ENCODE results near the gene KLHL18.

DNA sequence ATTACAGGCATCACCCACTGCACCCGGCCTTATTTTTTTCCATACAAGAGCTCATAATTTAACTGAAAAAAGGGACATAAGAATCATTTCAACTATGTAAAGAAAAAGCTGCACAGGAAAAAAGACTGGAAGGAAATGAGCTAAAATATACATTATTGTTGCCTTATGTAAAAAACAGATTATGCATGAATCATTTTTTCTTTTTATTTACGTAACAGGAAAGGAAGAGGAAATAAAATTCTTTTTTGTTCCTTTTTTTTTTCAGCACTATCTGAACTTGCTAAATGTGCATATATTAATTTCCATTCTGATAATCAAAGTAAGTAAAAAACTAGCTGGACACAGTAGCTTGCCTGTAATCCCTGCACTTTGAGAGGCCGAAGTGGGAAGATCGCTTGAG is 12.2 kb upstream of the KLHL18 start:
- TF ChIP-seq, protein P1, sequence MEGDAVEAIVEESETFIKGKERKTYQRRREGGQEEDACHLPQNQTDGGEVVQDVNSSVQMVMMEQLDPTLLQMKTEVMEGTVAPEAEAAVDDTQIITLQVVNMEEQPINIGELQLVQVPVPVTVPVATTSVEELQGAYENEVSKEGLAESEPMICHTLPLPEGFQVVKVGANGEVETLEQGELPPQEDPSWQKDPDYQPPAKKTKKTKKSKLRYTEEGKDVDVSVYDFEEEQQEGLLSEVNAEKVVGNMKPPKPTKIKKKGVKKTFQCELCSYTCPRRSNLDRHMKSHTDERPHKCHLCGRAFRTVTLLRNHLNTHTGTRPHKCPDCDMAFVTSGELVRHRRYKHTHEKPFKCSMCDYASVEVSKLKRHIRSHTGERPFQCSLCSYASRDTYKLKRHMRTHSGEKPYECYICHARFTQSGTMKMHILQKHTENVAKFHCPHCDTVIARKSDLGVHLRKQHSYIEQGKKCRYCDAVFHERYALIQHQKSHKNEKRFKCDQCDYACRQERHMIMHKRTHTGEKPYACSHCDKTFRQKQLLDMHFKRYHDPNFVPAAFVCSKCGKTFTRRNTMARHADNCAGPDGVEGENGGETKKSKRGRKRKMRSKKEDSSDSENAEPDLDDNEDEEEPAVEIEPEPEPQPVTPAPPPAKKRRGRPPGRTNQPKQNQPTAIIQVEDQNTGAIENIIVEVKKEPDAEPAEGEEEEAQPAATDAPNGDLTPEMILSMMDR (IDR thresholded peaks at IDR 0.05): no peak
- TF ChIP-seq POLR2A (IDR thresholded peaks at IDR 0.05): no peak
- TF ChIP-seq POLR2AphosphoS5 (IDR thresholded peaks at IDR 0.05; ENCODE audit: insufficient read depth in 1 of 2, low read depth in 1 of 2): no peak

Measured in vagina (tissue), 2 donors.